Measurements from ENCODE around the gene TPRG1L.

TPRG1L gene

GRCh38 chr1:3636531-3636930 is 11.7 kb downstream of the TPRG1L start:
- Histone ChIP-seq H4K20me1 (ENCODE audit: insufficient read depth) (no peaks in the 10 kb centered on the region), H3K4me3 (IDR thresholded peaks at IDR 0.05; ENCODE audit: insufficient read depth, low read depth, low read length) (no peak overlapping the region), H3K27ac (no peak overlapping the region), H3K9ac (no peak overlapping the region), H3K36me3 (ENCODE audit: insufficient read depth) (no peaks in the 10 kb centered on the region), H3K4me2 (no peak overlapping the region), H3K79me2 (ENCODE audit: insufficient read depth, low read depth) (no peaks in the 10 kb centered on the region), H3K27me3 (ENCODE audit: insufficient read depth, low read depth) (no peaks in the 10 kb centered on the region), H2AFZ (ENCODE audit: low read depth) (no peak overlapping the region), H3K4me1 (ENCODE audit: low read depth, poor library complexity, severe bottlenecking) (no peaks in the 10 kb centered on the region)
- no peak for TF ChIP-seq CTCF (conservative IDR thresholded peaks at IDR 0.05; ENCODE audit: low read depth, low read length)

GRCh38 chr1:3638027-3638426 is 13.2 kb downstream of the TPRG1L start:
- no peak for TF ChIP-seq CTCF (conservative IDR thresholded peaks at IDR 0.05; ENCODE audit: low read depth, low read length)
- no peak overlapping the region for H3K9ac ChIP-seq
- no peak overlapping the region for H3K4me2 ChIP-seq
- no peaks in the 10 kb centered on the region for H3K36me3 ChIP-seq (ENCODE audit: insufficient read depth)
- no peaks in the 10 kb centered on the region for H3K4me1 ChIP-seq (ENCODE audit: low read depth, poor library complexity, severe bottlenecking)
- no peaks in the 10 kb centered on the region for H4K20me1 ChIP-seq (ENCODE audit: insufficient read depth)
- no peaks in the 10 kb centered on the region for H3K27me3 ChIP-seq (ENCODE audit: insufficient read depth, low read depth)
- no peak overlapping the region for H3K27ac ChIP-seq
- H2AFZ ChIP-seq (ENCODE audit: low read depth): no peak overlapping the region
- H3K79me2 ChIP-seq (ENCODE audit: insufficient read depth, low read depth): no peaks in the 10 kb centered on the region
- H3K4me3 ChIP-seq (IDR thresholded peaks at IDR 0.05; ENCODE audit: insufficient read depth, low read depth, low read length): no peak overlapping the region

GRCh38 chr1:3638676-3639075 is 13.9 kb downstream of the TPRG1L start:
- Histone ChIP-seq H3K9ac (no peak overlapping the region), H3K4me3 (IDR thresholded peaks at IDR 0.05; ENCODE audit: insufficient read depth, low read depth, low read length) (no peak overlapping the region), H3K4me2 (no peak overlapping the region), H3K27ac (no peak overlapping the region), H4K20me1 (ENCODE audit: insufficient read depth) (no peaks in the 10 kb centered on the region), H3K36me3 (ENCODE audit: insufficient read depth) (no peaks in the 10 kb centered on the region), H3K27me3 (ENCODE audit: insufficient read depth, low read depth) (no peaks in the 10 kb centered on the region), H2AFZ (ENCODE audit: low read depth) (no peak overlapping the region), H3K79me2 (ENCODE audit: insufficient read depth, low read depth) (no peaks in the 10 kb centered on the region), H3K4me1 (ENCODE audit: low read depth, poor library complexity, severe bottlenecking) (no peaks in the 10 kb centered on the region)
- no peak for TF ChIP-seq CTCF (conservative IDR thresholded peaks at IDR 0.05; ENCODE audit: low read depth, low read length)

GRCh38 chr1:3639397-3639911 is 14.6 kb downstream of the TPRG1L start:
- Histone ChIP-seq H3K4me1 (ENCODE audit: low read depth, poor library complexity, severe bottlenecking) (no peaks in the 10 kb centered on the region), H3K27me3 (ENCODE audit: insufficient read depth, low read depth) (no peaks in the 10 kb centered on the region), H3K79me2 (ENCODE audit: insufficient read depth, low read depth) (no peaks in the 10 kb centered on the region), H3K4me2 (no peak overlapping the region), H3K36me3 (ENCODE audit: insufficient read depth) (no peaks in the 10 kb centered on the region), H3K27ac (no peak overlapping the region), H3K9ac (no peak overlapping the region), H3K4me3 (IDR thresholded peaks at IDR 0.05; ENCODE audit: insufficient read depth, low read depth, low read length) (no peak overlapping the region), H2AFZ (ENCODE audit: low read depth) (no peak overlapping the region), H4K20me1 (ENCODE audit: insufficient read depth) (no peaks in the 10 kb centered on the region)
- TF ChIP-seq CTCF (conservative IDR thresholded peaks at IDR 0.05; ENCODE audit: low read depth, low read length): no peak
